Testis (tissue), 3 donors: Measurements from ENCODE around the gene SHC2. TPM values are rescaled to one million over a fixed set of nuclear protein-coding genes. Genes with fewer than 3 reads are reported as not detected.

Source experiments
- DNase-seq: peaks from one replicate; pipeline ENCODE4 v3.0.0-alpha.2; 2019
- H3K27ac ChIP-seq, 2 donors: fragments of 200-600 bp; sonication (generic); one replicate each; pipeline ENCODE4 v1.5.1; 2019
- H3K27me3 ChIP-seq: fragments of 200-600 bp; sonication (generic); one replicate; pipeline ENCODE4 v1.5.1; 2019
- H3K36me3 ChIP-seq: fragments of 200-600 bp; sonication (generic); one replicate; pipeline ENCODE4 v1.5.1; 2017; ENCODE audit warnings: low read depth; ENCODE audit errors: missing control alignments
- H3K4me1 ChIP-seq: fragments of 200-600 bp; sonication (generic); one replicate; pipeline ENCODE4 v1.5.1; 2019
- H3K4me3 ChIP-seq, 2 donors: fragments of 200-600 bp; sonication (generic); one replicate each; pipeline ENCODE4 v1.5.1; 2017 to 2019
- H3K9me3 ChIP-seq: fragments of 200-600 bp; sonication (generic); one replicate; pipeline ENCODE4 v1.5.1; 2017
- CTCF ChIP-seq, 3 experiments: fragments of 450-650 bp in 2 of 3; fragments of 200-600 bp in 1 of 3; sonication (generic) in 1 of 3; IDR thresholded peaks; one replicate each; pipeline ENCODE4 v1.5.1; 2016 to 2019; ENCODE audit warnings: antibody characterized with exemption in 3 of 3, mild to moderate bottlenecking in 2 of 3, moderate library complexity in 1 of 3
- POLR2A ChIP-seq: fragments of 450-650 bp; IDR thresholded peaks from one replicate; pipeline ENCODE4 v1.6.1; 2017; ENCODE audit warnings: antibody characterized with exemption, mild to moderate bottlenecking, moderate library complexity
- whole genome bisulfite sequencing, 2 donors: methylation state at CpG; one replicate each; pipeline ENCODE4 v1.1.5; 2018; 5-methylcytosine and 5-hydroxymethylcytosine counted together
- intact Hi-C: fragments of 100-400 bp; cut with DNase I; formaldehyde crosslinking; loops from one replicate; pipeline ENCODE4 v1.15.1; 2023; ENCODE audit warnings: low total_unique reads
- polyA plus RNA-seq: library from polyadenylated mRNA; stranded (reverse); fragments of 350-450 nt; fragmentation: Illumina TruSeq; extraction: RNeasy Lipid Tissue Mini Kit (QIAGEN cat#74804); gene quantifications from one replicate; pipeline ENCODE4 v1.2.3, GENCODE V29; 2014; ENCODE audit warnings: low read depth, low replicate concordance; ENCODE audit not compliant: insufficient read depth
- total RNA-seq, 2 donors: library from RNA; depleted of rRNA; stranded (reverse); fragments of >200 nt; gene quantifications; one replicate each; pipeline ENCODE4 v1.2.3, GENCODE V29; 2016

Gene SHC2
- total and polyA plus RNA-seq, 3 donors from 2014 or later, result 26.7 to 67.3 (median 57.8) TPM

GRCh38 chr19:406971-407510 is 53.8 kb downstream of the SHC2 start:
- H3K9me3 ChIP-seq, result no peaks in the 10 kb centered on the region
- no peak overlapping the region for H3K27ac ChIP-seq
- no peak overlapping the region for H3K4me3 ChIP-seq
- no peaks in the 10 kb centered on the region for H3K27me3 ChIP-seq
- 49 to 65% methylated on average over 31 to 39 of the region's 48 CpGs for WGBS, 2 donors
- H3K36me3 ChIP-seq, result no peaks in the 10 kb centered on the region
- TF ChIP-seq POLR2A (no peak), CTCF (IDR thresholded peaks at IDR 0.05) (no peak)
- peaks cover 8% of the 10 kb centered on the region for H3K4me1 ChIP-seq
- no peak for DNase-seq
- intact Hi-C loops, result no loop called here

GRCh38 chr19:406135-406781 is 54.6 kb downstream of the SHC2 start:
- peaks cover 8% of the 10 kb centered on the region for H3K4me1 ChIP-seq

GRCh38 chr19:405121-405965 is 55.5 kb downstream of the SHC2 start:
- Histone ChIP-seq H3K27me3 (no peaks in the 10 kb centered on the region), H3K36me3 (no peaks in the 10 kb centered on the region), H3K4me3 (no peak overlapping the region), H3K9me3 (no peaks in the 10 kb centered on the region), H3K4me1 (peaks cover 8% of the 10 kb centered on the region), H3K27ac (no peak overlapping the region)
- no peak for DNase-seq
- TF ChIP-seq CTCF (IDR thresholded peaks at IDR 0.05) (no peak), POLR2A (no peak)
- intact Hi-C loops, result no loop called here
- WGBS, 2 donors, result 47% methylated on average over 18 to 27 of the region's 29 CpGs

More at GRCh38 chr19:406135-406781, 54.6 kb downstream of the SHC2 start:
- Histone ChIP-seq H3K36me3 (no peaks in the 10 kb centered on the region), H3K9me3 (no peaks in the 10 kb centered on the region), H3K27ac (no peak overlapping the region), H3K27me3 (no peaks in the 10 kb centered on the region), H3K4me3 (no peak overlapping the region)
- TF ChIP-seq POLR2A, result no peak
- TF ChIP-seq CTCF (IDR thresholded peaks at IDR 0.05), result no peak
- no peak for DNase-seq
- WGBS, 2 donors, result 54 to 58% methylated on average over 24 to 41 of the region's 41 CpGs
- intact Hi-C loops, result no loop called here

GRCh38 chr19:403221-404027 is 57.4 kb downstream of the SHC2 start:
- WGBS, 2 donors, result 73 to 85% methylated on average over 17 to 37 of the region's 38 CpGs
- intact Hi-C loops, result no loop called here
- Histone ChIP-seq H3K4me3 (no peak overlapping the region), H3K27me3 (no peaks in the 10 kb centered on the region), H3K27ac (no peak overlapping the region), H3K9me3 (no peaks in the 10 kb centered on the region), H3K4me1 (peaks cover 2% of the 10 kb centered on the region), H3K36me3 (no peaks in the 10 kb centered on the region)
- DNase-seq, result no peak
- TF ChIP-seq CTCF (IDR thresholded peaks at IDR 0.05) (no peak), POLR2A (no peak)
